Activated naive CD8-positive, alpha-beta T cell treated with anti-CD3 and anti-CD28 coated beads, Interleukin-2, amount 50 U/mL, for 24 hours (primary cell): ENCODE measurements around the gene PRDX3.

Source experiments
- ATAC-seq: fragments of 150-1000 bp; cut with Tn5 transposase; one replicate; pipeline ENCODE4 v1.10.0; 2021
- DNase-seq: peaks from one replicate; pipeline ENCODE4 v3.0.0; 2021
- H3K27ac Mint-ChIP-seq: one replicate; pipeline ENCODE4 v1.8.0; 2021; ENCODE audit warnings: mild to moderate bottlenecking, mixed read lengths
- H3K27me3 Mint-ChIP-seq: one replicate; pipeline ENCODE4 v1.8.0; 2021; ENCODE audit warnings: mixed read lengths
- H3K36me3 Mint-ChIP-seq: one replicate; pipeline ENCODE4 v1.8.0; 2021; ENCODE audit warnings: low read depth, mixed read lengths
- H3K4me1 Mint-ChIP-seq: one replicate; pipeline ENCODE4 v1.8.0; 2021; ENCODE audit warnings: mixed read lengths
- H3K4me3 Mint-ChIP-seq: one replicate; pipeline ENCODE4 v1.8.0; 2021; ENCODE audit warnings: mild to moderate bottlenecking, moderate library complexity, mixed read lengths
- H3K9me3 Mint-ChIP-seq: one replicate; pipeline ENCODE4 v1.8.0; 2021; ENCODE audit warnings: mixed read lengths

The PRDX3 gene

DNA sequence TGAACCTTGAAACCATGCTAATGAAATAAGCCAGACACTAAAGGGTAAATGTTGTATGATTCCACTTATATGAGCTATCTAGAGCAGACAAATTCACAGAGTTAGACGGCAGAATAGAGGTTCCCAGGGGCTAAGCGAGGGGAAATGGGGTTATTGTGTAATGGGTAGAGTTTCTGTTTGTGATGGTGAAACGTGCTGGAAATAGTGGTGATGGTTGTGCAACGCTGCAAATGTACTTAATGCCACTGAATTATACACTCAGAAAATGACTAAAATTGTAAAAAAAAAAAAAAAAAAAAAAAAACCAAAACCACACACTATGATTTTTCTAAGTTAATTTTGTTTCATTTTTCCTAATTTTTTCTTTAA lies 43.1 kb downstream of the PRDX3 start:
- ATAC-seq (no peak), DNase-seq (no peak)
- peaks cover 52% of the 10 kb centered on the region for H3K4me1 Mint-ChIP-seq
- H3K9me3 Mint-ChIP-seq, result no peaks in the 10 kb centered on the region
- peaks cover 38% of the 10 kb centered on the region for H3K36me3 Mint-ChIP-seq
- no peak overlapping the region for H3K4me3 Mint-ChIP-seq
- H3K27ac Mint-ChIP-seq, result peak overlapping the region; percentile 46
- H3K27me3 Mint-ChIP-seq, result no peaks in the 10 kb centered on the region

DNA sequence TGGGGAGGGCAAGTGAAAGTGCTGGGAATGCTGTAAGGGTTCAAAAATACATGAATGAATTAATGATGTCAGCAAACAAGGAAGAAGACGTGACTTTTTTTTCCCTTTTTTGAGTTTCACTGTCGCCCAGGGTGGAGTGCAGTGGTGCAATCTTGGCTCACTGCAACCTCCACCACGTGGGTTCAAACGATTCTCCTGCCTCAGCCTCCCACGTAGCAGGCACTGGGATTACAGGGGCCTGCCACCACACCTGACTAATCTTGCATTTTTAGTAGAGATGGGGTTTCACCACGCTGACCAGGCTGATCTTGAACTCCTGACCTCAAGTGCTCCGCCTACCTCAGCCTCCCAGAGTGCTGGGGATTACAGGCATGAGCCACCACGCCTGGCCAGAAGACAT lies 44.7 kb downstream of the PRDX3 start:
- Mint-ChIP-seq H3K36me3 (peaks cover 41% of the 10 kb centered on the region), H3K9me3 (no peaks in the 10 kb centered on the region), H3K27ac (peak overlapping the region; percentile 64), H3K4me1 (peaks cover 54% of the 10 kb centered on the region), H3K27me3 (no peaks in the 10 kb centered on the region), H3K4me3 (no peak overlapping the region)
- peak; percentile 35 for DNase-seq
- ATAC-seq, result peak; percentile 40

DNA sequence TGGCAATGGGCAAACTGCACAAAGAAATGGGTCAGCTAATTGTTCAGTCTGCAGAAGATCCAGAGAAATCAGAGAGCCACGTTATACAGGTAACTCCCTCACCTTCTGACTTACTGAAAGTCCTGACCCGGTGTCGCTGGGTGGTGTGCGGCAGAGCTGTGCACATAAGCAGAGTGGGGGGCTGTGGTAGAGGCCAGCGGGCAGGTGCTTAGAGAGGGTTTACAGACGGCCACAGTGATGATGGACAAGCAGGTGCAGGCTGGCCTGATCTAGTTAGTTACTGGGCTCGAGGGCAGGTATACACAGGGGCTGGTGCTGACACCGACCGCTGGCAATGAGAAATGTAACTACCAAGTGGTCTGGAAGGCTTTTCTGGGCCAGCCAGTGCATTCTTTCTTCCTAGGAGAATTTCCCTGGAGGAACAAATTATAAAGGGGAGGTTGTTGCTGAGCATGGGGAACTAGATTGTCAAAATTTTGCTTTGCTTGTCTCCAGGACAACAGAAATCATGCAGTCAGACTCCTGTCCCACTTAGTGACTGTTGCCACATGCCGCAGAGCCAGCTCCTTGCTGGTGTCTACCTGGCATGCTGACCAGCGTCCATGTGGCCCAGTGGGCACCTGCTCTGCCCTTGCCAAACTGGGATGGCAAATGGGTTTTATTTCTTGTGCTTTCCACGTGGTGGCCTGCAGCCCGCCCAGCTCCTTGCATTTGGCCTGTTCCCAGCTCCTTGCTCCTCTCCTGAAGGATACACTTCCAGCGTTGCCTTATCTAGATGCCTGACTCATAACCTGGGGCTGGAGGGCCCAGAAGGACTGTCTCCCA lies 45.9 kb downstream of the PRDX3 start:
- Mint-ChIP-seq H3K36me3 (peaks cover 38% of the 10 kb centered on the region), H3K9me3 (no peaks in the 10 kb centered on the region), H3K4me3 (peak overlapping the region; percentile 82), H3K27ac (peak overlapping the region; percentile 93), H3K4me1 (peaks cover 50% of the 10 kb centered on the region), H3K27me3 (no peaks in the 10 kb centered on the region)
- DNase-seq (no peak), ATAC-seq (no peak)

DNA sequence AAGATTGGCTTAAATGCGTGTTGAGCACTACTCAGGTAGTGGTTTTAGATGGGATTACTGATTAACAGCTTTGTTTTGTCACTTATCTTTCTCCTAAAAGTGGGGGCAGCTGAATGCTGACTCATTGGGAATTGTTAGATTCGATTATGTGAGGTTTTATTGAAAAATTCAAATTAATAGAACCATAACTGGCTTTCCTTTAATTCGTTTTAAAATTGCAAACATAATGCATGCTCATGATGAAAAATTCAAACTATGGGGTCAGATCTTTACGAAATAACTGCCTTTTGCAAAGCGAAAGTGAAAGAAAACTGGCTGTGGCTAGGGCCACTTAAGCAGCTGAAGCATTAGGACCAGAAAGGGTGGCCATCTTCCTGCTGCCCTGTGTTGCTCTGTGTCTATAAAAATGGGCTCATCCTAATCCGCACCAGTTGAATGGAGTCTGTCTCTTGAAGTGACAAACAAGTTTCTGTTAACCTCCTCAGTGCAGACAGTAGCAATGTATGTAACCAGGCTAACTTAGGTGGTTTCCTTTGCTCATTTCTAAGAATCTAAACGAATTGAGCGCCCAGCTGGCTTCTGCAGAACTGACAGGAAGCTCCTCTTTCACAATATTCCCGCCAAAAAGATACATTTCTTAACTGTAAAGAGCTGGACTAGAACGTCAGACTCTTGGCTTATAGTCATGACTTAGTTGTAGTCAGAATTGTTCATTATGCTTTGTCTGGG lies 46.9 kb downstream of the PRDX3 start:
- peaks cover 50% of the 10 kb centered on the region for H3K4me1 Mint-ChIP-seq
- H3K9me3 Mint-ChIP-seq, result no peaks in the 10 kb centered on the region
- DNase-seq, result peak; percentile 35
- H3K27me3 Mint-ChIP-seq, result no peaks in the 10 kb centered on the region
- H3K4me3 Mint-ChIP-seq, result peak overlapping the region; percentile 82
- peak overlapping the region; percentile 93 for H3K27ac Mint-ChIP-seq
- peaks cover 38% of the 10 kb centered on the region for H3K36me3 Mint-ChIP-seq
- ATAC-seq, result peak; percentile 76

DNA sequence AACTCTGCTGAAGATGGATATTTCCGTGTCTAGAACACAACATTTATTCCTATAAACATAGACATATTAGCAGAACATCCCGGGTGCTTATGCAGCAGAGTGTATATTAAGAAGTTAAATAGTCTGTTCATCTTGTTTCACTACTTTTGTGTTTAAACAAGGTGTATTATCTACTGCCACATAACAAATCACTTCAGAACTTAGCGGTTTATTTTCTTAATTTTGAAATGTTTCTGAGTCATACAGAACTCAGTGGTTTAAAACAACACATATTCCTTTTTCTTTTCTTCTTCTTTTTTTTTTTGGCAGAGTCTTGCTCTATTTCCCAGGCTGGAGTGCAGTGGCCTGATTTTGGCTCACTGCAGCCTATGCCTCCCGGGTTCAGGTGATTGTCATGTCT lies 48.9 kb downstream of the PRDX3 start:
- peaks cover 42% of the 10 kb centered on the region for H3K36me3 Mint-ChIP-seq
- ATAC-seq, result no peak

DNA sequence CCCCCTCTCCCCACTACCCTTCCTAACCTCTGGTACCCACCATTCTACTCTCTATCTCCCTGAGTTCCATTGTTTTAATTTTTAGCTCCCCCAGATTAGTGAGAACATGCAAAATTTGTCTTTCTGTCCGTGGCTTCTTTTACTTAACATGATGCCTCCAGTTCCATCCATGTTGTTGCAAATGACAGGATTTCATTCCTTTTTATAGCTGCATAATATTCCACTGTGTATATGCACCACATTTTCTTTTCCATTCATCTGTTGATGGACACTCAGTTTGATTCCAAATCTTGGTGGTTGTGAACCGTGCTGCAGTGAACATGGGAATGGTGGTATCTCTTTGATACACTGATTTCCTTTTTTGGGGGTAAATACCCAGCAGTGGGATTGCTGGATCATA lies 52.7 kb downstream of the PRDX3 start:
- no peak overlapping the region for H3K4me3 Mint-ChIP-seq
- no peak for DNase-seq
- H3K27me3 Mint-ChIP-seq, result no peaks in the 10 kb centered on the region
- ATAC-seq, result no peak
- no peaks in the 10 kb centered on the region for H3K9me3 Mint-ChIP-seq
- peaks cover 7% of the 10 kb centered on the region for H3K4me1 Mint-ChIP-seq
- H3K27ac Mint-ChIP-seq, result no peak overlapping the region
- H3K36me3 Mint-ChIP-seq, result peaks cover 31% of the 10 kb centered on the region

More for the DNA sequence above, 48.9 kb downstream of the PRDX3 start:
- H3K27me3 Mint-ChIP-seq, result no peaks in the 10 kb centered on the region
- DNase-seq, result no peak
- peaks cover 43% of the 10 kb centered on the region for H3K4me1 Mint-ChIP-seq
- no peaks in the 10 kb centered on the region for H3K9me3 Mint-ChIP-seq
- H3K27ac Mint-ChIP-seq, result no peak overlapping the region
- H3K4me3 Mint-ChIP-seq, result no peak overlapping the region

DNA sequence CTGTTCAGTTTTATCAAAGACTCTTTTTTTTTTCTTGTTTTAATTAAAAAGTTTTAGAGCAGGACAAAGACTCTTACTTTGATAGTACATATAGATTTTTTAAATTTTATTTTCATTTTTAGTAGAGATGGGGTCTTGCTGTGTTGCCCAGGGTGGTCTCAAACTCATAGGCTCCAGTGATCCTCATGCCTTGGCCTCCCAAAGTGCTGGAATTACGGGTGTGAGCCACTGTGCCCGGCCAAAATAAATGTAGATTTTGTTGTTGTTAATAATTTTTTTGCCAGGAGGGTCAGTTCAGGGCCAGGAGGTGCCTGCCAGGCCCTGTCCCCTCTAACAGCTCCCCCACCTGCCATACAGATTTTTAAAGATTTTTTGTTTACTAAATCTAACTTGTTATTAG lies 57.7 kb downstream of the PRDX3 start:
- no peak for ATAC-seq
- Mint-ChIP-seq H3K36me3 (peaks cover 18% of the 10 kb centered on the region), H3K4me1 (peaks cover 12% of the 10 kb centered on the region), H3K27me3 (no peaks in the 10 kb centered on the region), H3K9me3 (no peaks in the 10 kb centered on the region), H3K27ac (no peak overlapping the region), H3K4me3 (no peak overlapping the region)
- no peak for DNase-seq

DNA sequence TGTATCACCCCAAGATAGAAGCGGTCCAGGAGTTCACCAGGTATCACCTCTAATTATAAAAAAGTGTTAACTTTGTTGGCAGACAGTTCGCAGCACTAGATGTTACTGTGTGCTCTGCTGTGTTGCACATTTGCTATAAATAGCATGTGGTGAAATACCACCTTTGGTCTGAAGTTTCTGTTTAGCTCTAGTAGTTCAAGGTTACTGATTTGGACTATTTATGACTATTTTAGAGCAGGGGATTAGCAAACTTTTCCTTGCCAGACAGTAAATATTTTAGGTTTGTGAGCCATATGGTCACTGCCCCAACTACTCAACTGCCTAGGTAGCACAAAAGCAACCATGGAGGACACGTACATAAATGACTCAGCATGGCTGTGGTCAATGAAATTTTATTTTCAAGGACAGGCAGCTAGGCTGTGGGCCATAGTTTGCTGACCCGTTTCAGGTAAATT lies 58.2 kb downstream of the PRDX3 start:
- H3K27me3 Mint-ChIP-seq, result no peaks in the 10 kb centered on the region
- H3K27ac Mint-ChIP-seq, result peak overlapping the region; percentile 46
- peaks cover 16% of the 10 kb centered on the region for H3K36me3 Mint-ChIP-seq
- no peak overlapping the region for H3K4me3 Mint-ChIP-seq
- ATAC-seq (peak; percentile 43), DNase-seq (no peak)
- H3K9me3 Mint-ChIP-seq, result no peaks in the 10 kb centered on the region
- H3K4me1 Mint-ChIP-seq, result peaks cover 12% of the 10 kb centered on the region

DNA sequence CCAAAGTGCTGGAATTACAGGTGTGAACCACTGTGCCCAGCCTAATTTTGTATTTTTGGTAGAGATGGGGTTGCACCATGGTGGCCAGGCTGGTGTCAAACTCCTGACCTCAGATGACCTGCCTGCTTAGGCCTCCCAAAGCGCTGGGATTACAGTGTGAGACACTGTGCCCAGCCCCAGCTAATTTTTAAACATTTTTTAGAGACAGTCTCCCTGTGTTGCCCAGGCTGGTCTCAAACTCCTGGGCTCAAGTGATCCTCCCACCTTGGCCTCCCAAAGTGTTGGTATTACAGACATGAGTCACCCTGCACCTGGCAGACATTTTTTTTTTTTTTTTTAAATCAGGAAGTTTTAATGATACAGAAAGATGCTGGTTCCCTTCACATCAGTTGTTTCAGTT lies 59.2 kb downstream of the PRDX3 start:
- no peak for ATAC-seq
- peaks cover 21% of the 10 kb centered on the region for H3K36me3 Mint-ChIP-seq

DNA sequence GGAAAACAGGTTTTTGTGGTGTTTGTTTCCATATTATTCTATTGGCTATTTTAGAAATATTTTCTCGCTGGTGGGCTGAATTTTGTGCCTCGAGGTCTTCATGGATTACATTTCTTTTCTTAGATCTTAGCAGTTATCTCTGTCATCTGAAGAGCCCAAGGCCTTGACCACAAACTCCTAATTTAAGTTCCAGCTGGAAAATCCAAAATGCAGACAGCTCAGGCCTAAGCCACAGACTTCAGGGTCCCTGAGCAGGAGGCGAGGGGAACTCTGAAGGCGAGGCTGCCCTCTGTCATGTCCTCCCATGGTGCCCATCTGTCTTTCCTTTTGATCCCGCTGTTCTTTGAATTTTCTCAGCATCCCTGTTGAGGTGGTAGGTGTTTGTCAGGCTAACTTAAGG lies 60.4 kb downstream of the PRDX3 start:
- Mint-ChIP-seq H3K9me3 (no peaks in the 10 kb centered on the region), H3K4me3 (no peak overlapping the region), H3K4me1 (peaks cover 21% of the 10 kb centered on the region), H3K36me3 (peaks cover 22% of the 10 kb centered on the region), H3K27me3 (no peaks in the 10 kb centered on the region), H3K27ac (no peak overlapping the region)
- DNase-seq (no peak), ATAC-seq (no peak)

More for the DNA sequence above, 59.2 kb downstream of the PRDX3 start:
- H3K4me3 Mint-ChIP-seq, result no peak overlapping the region
- DNase-seq, result no peak
- H3K4me1 Mint-ChIP-seq, result peaks cover 15% of the 10 kb centered on the region
- no peak overlapping the region for H3K27ac Mint-ChIP-seq
- no peaks in the 10 kb centered on the region for H3K9me3 Mint-ChIP-seq
- H3K27me3 Mint-ChIP-seq, result no peaks in the 10 kb centered on the region
